ENCODE results near the gene ZNF366.
A peak's percentile ranks its signal among the peaks of the same experiment; 100 is the strongest.

The ZNF366 gene

GRCh38 chr5:72394688-72395087 is 112.5 kb downstream of the ZNF366 start:
- peak; percentile 25; the same call in 1 of the 2 replicates for TF ChIP-seq CTCF (IDR thresholded peaks at IDR 0.05)

- TF ChIP-seq CTCF (IDR thresholded peaks at IDR 0.05): no peak
Observed at GRCh38 chr5:72393052-72393451, 114.2 kb downstream of the ZNF366 start.
